ENCODE results near the gene THSD4.

THSD4 gene

GRCh38 chr15:71628988-71629770, 513.9 kb downstream of the THSD4 start:
- no peaks in the 10 kb centered on the region for H3K79me2 ChIP-seq (ENCODE audit: insufficient read depth, low read length)
- peaks cover 4% of the 10 kb centered on the region for H3K27me3 ChIP-seq (ENCODE audit: insufficient read depth, low read length, poor library complexity, severe bottlenecking)
- no peak overlapping the region for H3K9ac ChIP-seq (ENCODE audit: low read depth, low read length, poor library complexity, severe bottlenecking)
- no peaks in the 10 kb centered on the region for H3K9me3 ChIP-seq (ENCODE audit: insufficient read depth, low read depth, low read length)
- no peak overlapping the region for H3K4me2 ChIP-seq (ENCODE audit: low read depth, low read length, poor library complexity, severe bottlenecking)
- TF ChIP-seq CTCF (conservative IDR thresholded peaks at IDR 0.05; ENCODE audit: low read length), result no peak
- TF ChIP-seq EZH2phosphoT487 (IDR thresholded peaks at IDR 0.05; ENCODE audit: borderline replicate concordance), result no peak
- no peak overlapping the region for H3K4me3 ChIP-seq (ENCODE audit: low read length, poor library complexity, severe bottlenecking)
- H3F3A ChIP-seq (ENCODE audit: low read depth), result no peaks in the 10 kb centered on the region
- no peak overlapping the region for H2AFZ ChIP-seq (ENCODE audit: low read length)
- no peaks in the 10 kb centered on the region for H3K36me3 ChIP-seq (ENCODE audit: insufficient read depth, low read length)
- H4K20me1 ChIP-seq (ENCODE audit: insufficient read depth, low read length, poor library complexity, severe bottlenecking), result no peaks in the 10 kb centered on the region
- no peaks in the 10 kb centered on the region for H3K9me2 ChIP-seq (replicated peaks; ENCODE audit: low read depth, low read length)
- H3K4me1 ChIP-seq (ENCODE audit: insufficient read depth, low read length, poor library complexity, severe bottlenecking), result no peaks in the 10 kb centered on the region

- no peak overlapping the region for H3K4me3 ChIP-seq (ENCODE audit: low read length, poor library complexity, severe bottlenecking)
- no peak overlapping the region for H2AFZ ChIP-seq (ENCODE audit: low read length)
- H3K4me1 ChIP-seq (ENCODE audit: insufficient read depth, low read length, poor library complexity, severe bottlenecking), result no peaks in the 10 kb centered on the region
- H3K79me2 ChIP-seq (ENCODE audit: insufficient read depth, low read length), result no peaks in the 10 kb centered on the region
- H3F3A ChIP-seq (ENCODE audit: low read depth), result no peaks in the 10 kb centered on the region
- H3K9me3 ChIP-seq (ENCODE audit: insufficient read depth, low read depth, low read length), result no peaks in the 10 kb centered on the region
- no peak for TF ChIP-seq EZH2phosphoT487 (IDR thresholded peaks at IDR 0.05; ENCODE audit: borderline replicate concordance)
- TF ChIP-seq CTCF (conservative IDR thresholded peaks at IDR 0.05; ENCODE audit: low read length), result no peak
- no peaks in the 10 kb centered on the region for H3K36me3 ChIP-seq (ENCODE audit: insufficient read depth, low read length)
- no peak overlapping the region for H3K9ac ChIP-seq (ENCODE audit: low read depth, low read length, poor library complexity, severe bottlenecking)
- H3K27me3 ChIP-seq (ENCODE audit: insufficient read depth, low read length, poor library complexity, severe bottlenecking), result peaks cover 4% of the 10 kb centered on the region
- H3K9me2 ChIP-seq (replicated peaks; ENCODE audit: low read depth, low read length), result no peaks in the 10 kb centered on the region
- no peaks in the 10 kb centered on the region for H4K20me1 ChIP-seq (ENCODE audit: insufficient read depth, low read length, poor library complexity, severe bottlenecking)
- no peak overlapping the region for H3K4me2 ChIP-seq (ENCODE audit: low read depth, low read length, poor library complexity, severe bottlenecking)
Observed at GRCh38 chr15:71629781-71630474, 514.7 kb downstream of the THSD4 start.

- peaks cover 2% of the 10 kb centered on the region for H3K27me3 ChIP-seq (ENCODE audit: insufficient read depth, low read length, poor library complexity, severe bottlenecking)
- no peak overlapping the region for H2AFZ ChIP-seq (ENCODE audit: low read length)
- no peak overlapping the region for H3K9ac ChIP-seq (ENCODE audit: low read depth, low read length, poor library complexity, severe bottlenecking)
- no peak for TF ChIP-seq CTCF (conservative IDR thresholded peaks at IDR 0.05; ENCODE audit: low read length)
- no peak for TF ChIP-seq EZH2phosphoT487 (IDR thresholded peaks at IDR 0.05; ENCODE audit: borderline replicate concordance)
- H3K9me2 ChIP-seq (replicated peaks; ENCODE audit: low read depth, low read length), result no peaks in the 10 kb centered on the region
- H3K79me2 ChIP-seq (ENCODE audit: insufficient read depth, low read length), result no peaks in the 10 kb centered on the region
- no peaks in the 10 kb centered on the region for H3K36me3 ChIP-seq (ENCODE audit: insufficient read depth, low read length)
- H3K4me1 ChIP-seq (ENCODE audit: insufficient read depth, low read length, poor library complexity, severe bottlenecking), result no peaks in the 10 kb centered on the region
- no peaks in the 10 kb centered on the region for H4K20me1 ChIP-seq (ENCODE audit: insufficient read depth, low read length, poor library complexity, severe bottlenecking)
- H3K9me3 ChIP-seq (ENCODE audit: insufficient read depth, low read depth, low read length), result no peaks in the 10 kb centered on the region
- H3K4me3 ChIP-seq (ENCODE audit: low read length, poor library complexity, severe bottlenecking), result no peak overlapping the region
- H3K4me2 ChIP-seq (ENCODE audit: low read depth, low read length, poor library complexity, severe bottlenecking), result no peak overlapping the region
- no peaks in the 10 kb centered on the region for H3F3A ChIP-seq (ENCODE audit: low read depth)
Observed at GRCh38 chr15:71630475-71630809, 515.2 kb downstream of the THSD4 start.

Data from Loucy (cell line).